Hepatocyte (in vitro differentiated cells): ENCODE results near the gene BLNK.

ENCODE experiments used
- CTCF ChIP-seq: fragments of 200-600 bp; sonication (generic); IDR thresholded peaks from 2 replicates; pipeline ENCODE4 v1.5.1; 2016; ENCODE audit warnings: antibody characterized with exemption, mild to moderate bottlenecking; ENCODE audit not compliant: poor library complexity
- EZH2 ChIP-seq: fragments of 200-600 bp; sonication (generic); IDR thresholded peaks from 2 replicates; pipeline ENCODE4 v1.6.1; 2016; ENCODE audit warnings: antibody characterized with exemption, mild to moderate bottlenecking, borderline replicate concordance
- EZH2phosphoT487 ChIP-seq: fragments of 200-600 bp; sonication (generic); IDR thresholded peaks from one replicate; pipeline ENCODE4 v1.6.1; 2018; ENCODE audit warnings: antibody characterized with exemption, mild to moderate bottlenecking, low read depth, moderate library complexity; ENCODE audit not compliant: unreplicated experiment, severe bottlenecking

GRCh38 chr10:96272316-96273280, 1.2 kb upstream of the BLNK start:
- no peak for TF ChIP-seq CTCF
- no peak for TF ChIP-seq EZH2
- TF ChIP-seq EZH2phosphoT487 = no peak
